MM.1S (cell line): ENCODE results near the gene OS9.

Experiments
- CTCF ChIP-seq: fragments of 300-600 bp; sonication (generic); IDR thresholded peaks from 2 replicates; pipeline ENCODE4 v1.5.1; 2016; ENCODE audit warnings: antibody characterized with exemption, low read length, mixed read lengths
- EZH2phosphoT487 ChIP-seq: fragments of 300-600 bp; sonication (generic); IDR thresholded peaks from 2 replicates; pipeline ENCODE4 v1.6.1; 2018; ENCODE audit warnings: antibody characterized with exemption, low read length

GRCh38 chr12:57740656-57741412, 46.9 kb downstream of the OS9 start:
- no peak for TF ChIP-seq CTCF
- TF ChIP-seq EZH2phosphoT487 = no peak
